Ascending aorta (tissue), 2 donors: ENCODE measurements around the gene TSGA10IP. TPM values are rescaled to one million over a fixed set of nuclear protein-coding genes. Genes with fewer than 3 reads are reported as not detected.

ENCODE experiments used
- DNase-seq, 2 donors: peaks; one replicate each; pipeline ENCODE4 v3.0.0-alpha.2; 2019; ENCODE audit warnings: low spot score in 2 of 2
- H3K27ac ChIP-seq, 2 donors: fragments of 200-600 bp; sonication (generic); one replicate each; pipeline ENCODE4 v1.5.1; 2016 to 2017; ENCODE audit warnings: mild to moderate bottlenecking in 1 of 2
- H3K27me3 ChIP-seq: fragments of 200-600 bp; sonication (generic); one replicate; pipeline ENCODE4 v1.5.1; 2017
- H3K36me3 ChIP-seq, 2 donors: fragments of 200-600 bp; sonication (generic); one replicate each; pipeline ENCODE4 v1.5.1; 2016
- H3K4me1 ChIP-seq, 2 donors: fragments of 200-600 bp; sonication (generic); one replicate each; pipeline ENCODE4 v1.5.1; 2016 to 2017; ENCODE audit warnings: mild to moderate bottlenecking in 1 of 2
- H3K4me3 ChIP-seq, 2 donors: fragments of 200-600 bp; sonication (generic); one replicate each; pipeline ENCODE4 v1.5.1; 2016 to 2017; ENCODE audit warnings: mild to moderate bottlenecking in 1 of 2
- H3K9me3 ChIP-seq, 2 donors: fragments of 200-600 bp; sonication (generic); one replicate each; pipeline ENCODE4 v1.5.1; 2016
- intact Hi-C: fragments of 100-400 bp; cut with DNase I; formaldehyde crosslinking; loops from one replicate; pipeline ENCODE4 v1.15.1; 2023
- total RNA-seq: library from RNA; depleted of rRNA; stranded (reverse); fragments of >200 nt; gene quantifications from one replicate; pipeline ENCODE4 v1.1.0, GENCODE V29; 2016
- TF ChIP-seq, protein P1 (sequence below), 3 experiments: fragments of 200-600 bp in 2 of 3; fragments of 450-650 bp in 1 of 3; sonication (generic) in 2 of 3; IDR thresholded peaks; one replicate each; pipeline ENCODE4 v1.5.1; 2016 to 2019; ENCODE audit warnings: antibody characterized with exemption in 3 of 3, mild to moderate bottlenecking in 1 of 3, moderate library complexity in 1 of 3

TSGA10IP gene
- total RNA-seq, 1 donor from 2014 or later, result not detected

DNA sequence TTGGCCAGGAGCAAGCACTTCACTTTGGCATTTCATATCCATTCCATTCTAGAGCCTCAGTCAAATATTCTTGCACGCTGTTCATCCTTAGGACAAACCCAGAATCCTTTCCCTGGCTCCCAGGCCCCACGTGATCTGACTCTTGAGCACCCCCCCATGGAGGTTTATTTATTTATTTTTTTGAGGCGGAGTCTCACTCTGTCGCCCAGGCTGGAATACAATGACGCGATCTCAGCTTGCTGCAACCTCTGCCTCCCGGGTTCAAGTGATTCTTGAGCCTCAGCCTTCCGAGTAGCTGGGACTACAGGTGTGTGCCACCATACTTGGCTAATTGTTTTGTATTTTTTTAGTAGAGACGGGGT lies 12.7 kb upstream of the TSGA10IP start:
- intact Hi-C loops, result no loop called here
- no peaks in the 10 kb centered on the region for H3K4me1 ChIP-seq
- H3K27me3 ChIP-seq, result no peaks in the 10 kb centered on the region
- H3K27ac ChIP-seq, result no peak overlapping the region
- no peak for DNase-seq
- H3K4me3 ChIP-seq, result no peak overlapping the region
- TF ChIP-seq, protein P1, sequence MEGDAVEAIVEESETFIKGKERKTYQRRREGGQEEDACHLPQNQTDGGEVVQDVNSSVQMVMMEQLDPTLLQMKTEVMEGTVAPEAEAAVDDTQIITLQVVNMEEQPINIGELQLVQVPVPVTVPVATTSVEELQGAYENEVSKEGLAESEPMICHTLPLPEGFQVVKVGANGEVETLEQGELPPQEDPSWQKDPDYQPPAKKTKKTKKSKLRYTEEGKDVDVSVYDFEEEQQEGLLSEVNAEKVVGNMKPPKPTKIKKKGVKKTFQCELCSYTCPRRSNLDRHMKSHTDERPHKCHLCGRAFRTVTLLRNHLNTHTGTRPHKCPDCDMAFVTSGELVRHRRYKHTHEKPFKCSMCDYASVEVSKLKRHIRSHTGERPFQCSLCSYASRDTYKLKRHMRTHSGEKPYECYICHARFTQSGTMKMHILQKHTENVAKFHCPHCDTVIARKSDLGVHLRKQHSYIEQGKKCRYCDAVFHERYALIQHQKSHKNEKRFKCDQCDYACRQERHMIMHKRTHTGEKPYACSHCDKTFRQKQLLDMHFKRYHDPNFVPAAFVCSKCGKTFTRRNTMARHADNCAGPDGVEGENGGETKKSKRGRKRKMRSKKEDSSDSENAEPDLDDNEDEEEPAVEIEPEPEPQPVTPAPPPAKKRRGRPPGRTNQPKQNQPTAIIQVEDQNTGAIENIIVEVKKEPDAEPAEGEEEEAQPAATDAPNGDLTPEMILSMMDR (IDR thresholded peaks at IDR 0.05), result no peak
- no peaks in the 10 kb centered on the region for H3K9me3 ChIP-seq
- no peaks in the 10 kb centered on the region for H3K36me3 ChIP-seq

DNA sequence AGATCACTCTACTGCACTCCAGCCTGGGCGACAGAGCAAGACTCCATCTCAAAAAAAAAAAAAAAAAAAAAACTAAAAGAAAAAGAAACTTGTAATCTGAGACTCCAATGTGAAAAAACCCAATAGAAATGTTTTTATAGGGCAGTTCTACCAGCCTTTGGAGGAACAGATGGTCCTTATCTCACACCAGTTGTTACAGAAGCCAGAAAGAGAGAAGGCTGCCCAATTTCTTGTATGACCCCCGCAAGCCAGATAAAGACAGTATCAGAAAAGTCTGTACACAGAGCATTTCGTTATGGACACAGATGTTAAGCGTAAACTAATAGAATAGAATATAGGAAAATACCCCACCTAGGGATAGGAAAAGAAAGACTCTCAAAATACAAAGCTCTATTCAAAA lies 11.3 kb upstream of the TSGA10IP start:
- TF ChIP-seq, protein P1 (IDR thresholded peaks at IDR 0.05), result no peak
- intact Hi-C loops, result no loop called here
- Histone ChIP-seq H3K4me3 (no peak overlapping the region), H3K4me1 (no peaks in the 10 kb centered on the region), H3K36me3 (no peaks in the 10 kb centered on the region), H3K27me3 (no peaks in the 10 kb centered on the region), H3K9me3 (no peaks in the 10 kb centered on the region), H3K27ac (no peak overlapping the region)
- no peak for DNase-seq

DNA sequence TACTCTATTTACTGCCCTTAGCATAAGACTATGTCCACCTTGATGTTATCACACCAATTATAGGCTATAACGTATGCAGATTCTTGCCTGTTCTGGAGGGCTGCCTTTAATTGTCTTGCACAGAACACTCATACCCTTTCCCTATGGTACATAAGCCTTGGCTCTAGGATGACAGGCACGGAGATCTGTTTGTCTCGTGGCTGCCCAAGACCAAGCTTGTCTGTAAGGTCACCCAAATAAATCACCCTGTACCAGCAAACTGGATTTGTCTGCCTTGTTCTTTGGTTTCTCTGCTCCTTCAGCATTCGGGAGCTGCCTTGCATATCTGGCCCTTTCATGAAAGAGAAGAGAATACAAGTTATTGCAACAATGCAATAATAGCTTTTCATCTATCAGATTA lies 7.5 kb upstream of the TSGA10IP start:
- intact Hi-C loops, result no loop called here

DNA sequence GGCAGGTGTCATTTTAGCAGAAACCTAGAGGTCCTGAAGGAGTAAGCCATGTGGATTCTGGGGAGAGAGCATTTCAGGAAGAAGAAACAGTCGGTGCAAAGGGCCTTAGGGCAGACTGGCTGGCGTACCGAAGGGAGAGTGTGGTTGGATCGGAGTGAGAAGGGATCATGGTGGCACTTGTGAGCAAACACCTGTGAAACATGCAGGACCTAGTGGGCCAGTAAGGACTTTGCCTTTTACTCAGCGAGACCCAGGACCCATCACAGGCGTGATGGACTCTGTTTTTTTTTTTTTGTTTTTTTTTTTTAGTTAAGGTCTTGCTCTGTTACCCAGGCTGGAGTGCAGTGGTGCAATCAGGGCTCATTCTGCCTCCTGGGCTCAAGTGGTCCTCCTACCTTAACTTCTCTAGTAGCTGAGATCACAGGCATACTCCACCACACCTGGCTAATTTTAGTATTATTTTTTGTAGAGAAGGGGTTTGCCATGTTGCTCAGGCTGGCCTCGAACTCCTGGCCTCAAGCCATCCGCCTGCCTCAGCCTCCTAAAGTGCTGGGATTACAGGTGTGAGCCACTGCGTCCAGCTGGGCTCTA lies 3.5 kb upstream of the TSGA10IP start:
- no peaks in the 10 kb centered on the region for H3K36me3 ChIP-seq
- H3K9me3 ChIP-seq, result no peaks in the 10 kb centered on the region
- no peaks in the 10 kb centered on the region for H3K4me1 ChIP-seq
- no peak overlapping the region for H3K4me3 ChIP-seq
- no peaks in the 10 kb centered on the region for H3K27me3 ChIP-seq
- TF ChIP-seq, protein P1 (IDR thresholded peaks at IDR 0.05), result no peak
- intact Hi-C loops, result no loop called here
- no peak overlapping the region for H3K27ac ChIP-seq
- no peak for DNase-seq

More for the DNA sequence above, 7.5 kb upstream of the TSGA10IP start:
- Histone ChIP-seq H3K4me3 (no peak overlapping the region), H3K9me3 (no peaks in the 10 kb centered on the region), H3K27me3 (no peaks in the 10 kb centered on the region), H3K36me3 (no peaks in the 10 kb centered on the region), H3K27ac (no peak overlapping the region), H3K4me1 (no peaks in the 10 kb centered on the region)
- TF ChIP-seq, protein P1 (IDR thresholded peaks at IDR 0.05), result no peak
- no peak for DNase-seq

DNA sequence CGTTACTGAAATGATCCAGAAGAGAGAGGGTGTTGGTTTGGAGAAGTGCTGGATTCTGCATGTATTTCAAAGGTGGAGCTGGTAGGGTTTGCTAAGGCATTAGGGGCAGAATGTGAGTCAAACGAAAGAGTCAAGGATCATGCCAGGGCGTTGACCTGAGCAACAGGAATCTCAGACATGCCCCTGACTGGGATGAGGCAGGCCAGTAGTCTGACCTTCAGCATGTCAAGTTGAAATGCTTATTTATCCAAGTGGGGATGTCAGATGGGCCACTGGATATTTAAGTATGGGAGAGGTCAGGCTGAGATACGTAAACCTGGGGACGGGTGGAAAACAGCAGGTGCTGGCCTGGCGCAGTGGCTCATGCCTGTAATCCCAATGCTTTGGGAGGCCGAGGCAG lies 2.7 kb upstream of the TSGA10IP start:
- Histone ChIP-seq H3K4me3 (no peak overlapping the region), H3K27ac (no peak overlapping the region), H3K9me3 (no peaks in the 10 kb centered on the region), H3K4me1 (no peaks in the 10 kb centered on the region), H3K27me3 (no peaks in the 10 kb centered on the region), H3K36me3 (no peaks in the 10 kb centered on the region)
- intact Hi-C loops, result no loop called here
- TF ChIP-seq, protein P1 (IDR thresholded peaks at IDR 0.05), result no peak
- DNase-seq, result no peak

DNA sequence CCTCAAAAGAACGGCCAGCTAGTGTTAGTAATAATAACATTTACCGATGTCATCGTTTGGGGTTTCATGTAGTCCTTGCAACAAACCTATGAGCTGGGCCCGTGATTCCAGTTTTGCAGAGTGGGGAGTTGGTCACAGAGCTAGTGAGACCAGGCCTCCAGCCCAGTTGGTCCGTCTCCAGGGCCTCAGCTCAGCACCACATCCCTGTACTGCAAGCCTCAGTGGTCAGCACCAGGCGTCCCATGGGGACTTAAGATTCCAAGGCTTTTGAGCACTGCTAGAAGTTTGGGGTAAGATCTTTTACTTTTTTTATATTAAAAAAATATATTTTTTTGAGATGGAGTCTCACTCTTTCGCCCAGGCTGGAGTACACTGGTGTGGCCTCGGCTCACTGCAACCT lies 1.1 kb upstream of the TSGA10IP start:
- H3K9me3 ChIP-seq, result no peaks in the 10 kb centered on the region
- TF ChIP-seq, protein P1 (IDR thresholded peaks at IDR 0.05), result no peak
- intact Hi-C loops, result no loop called here
- no peaks in the 10 kb centered on the region for H3K27me3 ChIP-seq
- no peak overlapping the region for H3K27ac ChIP-seq
- H3K4me1 ChIP-seq, result no peaks in the 10 kb centered on the region
- no peaks in the 10 kb centered on the region for H3K36me3 ChIP-seq
- DNase-seq, result no peak
- H3K4me3 ChIP-seq, result no peak overlapping the region
